ENCODE measurements around the gene ATG16L2.

DNA sequence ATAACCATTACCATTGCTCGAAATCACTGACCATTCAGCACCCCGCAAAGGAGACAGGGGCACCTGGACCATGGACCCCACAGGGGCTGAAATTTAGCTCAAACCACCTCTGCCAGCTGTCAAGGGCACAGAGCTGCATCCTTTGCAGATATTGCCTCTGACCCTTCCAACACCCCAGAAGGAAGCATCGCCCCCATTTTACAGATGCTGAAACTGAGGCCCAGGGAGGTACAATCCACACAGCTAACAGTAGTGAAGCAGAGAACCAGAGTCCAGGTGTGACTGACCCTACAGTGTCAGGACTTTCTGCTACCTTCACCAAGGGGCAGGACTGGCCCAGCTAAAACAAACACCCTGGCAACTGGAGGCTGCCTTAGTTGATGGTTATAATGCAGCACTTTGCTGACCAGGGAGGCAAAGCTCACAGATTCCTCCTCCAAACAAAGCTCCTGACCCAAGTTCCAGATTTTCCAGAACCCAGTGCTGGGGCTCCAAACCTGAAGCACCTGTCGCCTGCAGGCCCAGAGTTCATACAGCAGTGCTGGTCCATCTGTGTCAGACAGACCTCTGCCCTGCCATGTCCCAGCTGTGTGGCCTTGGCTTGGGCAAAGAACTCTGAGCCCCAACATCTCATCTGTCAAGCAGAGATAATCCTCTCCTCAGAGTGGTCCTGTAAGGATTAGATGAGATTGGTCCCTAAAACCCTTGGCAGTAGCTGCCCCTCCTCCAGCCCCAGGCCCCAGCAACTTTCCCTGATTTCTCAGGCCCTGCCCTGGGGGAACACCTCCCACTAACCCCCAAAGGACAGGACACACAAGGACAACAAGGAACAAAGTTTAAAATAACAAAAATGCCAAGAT is 46.8 kb upstream of the ATG16L2 start:
- TF ChIP-seq POLR2A (IDR thresholded peaks at IDR 0.05; ENCODE audit: low read depth, low read length) = no peak
- no peak for TF ChIP-seq CEBPB (IDR thresholded peaks at IDR 0.05; ENCODE audit: borderline replicate concordance in 1 of 2, low read depth in 2 of 2, low read length in 2 of 2)
